Muscle layer of duodenum (tissue), 2 donors: Measurements from ENCODE around the gene CLIC3.
A peak's percentile ranks its signal among the peaks of the same experiment; 100 is the strongest.

Experiments
- H3K27ac ChIP-seq: one replicate; pipeline ENCODE4 v1.7.0; 2013; ENCODE audit warnings: mild to moderate bottlenecking, low read length
- H3K27me3 ChIP-seq: one replicate; pipeline ENCODE4 v1.7.0; 2013; ENCODE audit warnings: low read depth, mild to moderate bottlenecking, control low read depth, low read length
- H3K36me3 ChIP-seq, 2 donors: one replicate each; pipeline ENCODE4 v1.7.0; 2013; ENCODE audit warnings: low read length in 2 of 2, control low read depth in 1 of 2, mild to moderate bottlenecking in 1 of 2; ENCODE audit not compliant: insufficient read depth in 2 of 2, control insufficient read depth in 1 of 2
- H3K4me1 ChIP-seq, 2 donors: one replicate each; pipeline ENCODE4 v1.7.0; 2013; ENCODE audit warnings: low read length in 2 of 2, mild to moderate bottlenecking in 2 of 2, control low read depth in 1 of 2, moderate library complexity in 1 of 2; ENCODE audit not compliant: insufficient read depth in 2 of 2, control insufficient read depth in 1 of 2
- H3K4me3 ChIP-seq, 2 donors: one replicate each; pipeline ENCODE4 v1.7.0; 2013; ENCODE audit warnings: low read length in 2 of 2, low read depth in 1 of 2, mild to moderate bottlenecking in 1 of 2
- H3K9me3 ChIP-seq, 2 donors: one replicate each; pipeline ENCODE4 v1.7.0; 2013; ENCODE audit warnings: low read length in 2 of 2, control low read depth in 1 of 2, mild to moderate bottlenecking in 1 of 2; ENCODE audit not compliant: control insufficient read depth in 1 of 2
- donor health status: healthy.

The CLIC3 gene, protein sequence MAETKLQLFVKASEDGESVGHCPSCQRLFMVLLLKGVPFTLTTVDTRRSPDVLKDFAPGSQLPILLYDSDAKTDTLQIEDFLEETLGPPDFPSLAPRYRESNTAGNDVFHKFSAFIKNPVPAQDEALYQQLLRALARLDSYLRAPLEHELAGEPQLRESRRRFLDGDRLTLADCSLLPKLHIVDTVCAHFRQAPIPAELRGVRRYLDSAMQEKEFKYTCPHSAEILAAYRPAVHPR

GRCh38 chr9:136996361-136997292 is at the start of gene CLIC3:
Gene CLIC3, minus strand, starts transcription at chr9:136996568. Its CDS starts 25 bp downstream, at chr9:136996543.
- Histone ChIP-seq H3K27me3 (peaks cover 5% of the 10 kb centered on the region), H3K36me3 (peaks cover 0 to 7% of the 10 kb centered on the region in 2 donors), H3K4me3 (peak within 1 kb of the TSS; percentile 16 to 33), H3K4me1 (peaks cover 0 to 36% of the 10 kb centered on the region in 2 donors), H3K9me3 (no peaks in the 10 kb centered on the region), H3K27ac (no peak within 1 kb of the TSS)

GRCh38 chr9:137045294-137046087 is 49.1 kb upstream of the CLIC3 start:
- Histone ChIP-seq H3K4me1 (peaks cover 4 to 36% of the 10 kb centered on the region in 2 donors), H3K27me3 (peaks cover 18% of the 10 kb centered on the region), H3K9me3 (no peaks in the 10 kb centered on the region), H3K27ac (no peak overlapping the region), H3K4me3 (peak overlapping the region; percentile 61 to 78), H3K36me3 (peaks cover 0 to 11% of the 10 kb centered on the region in 2 donors)

DNA sequence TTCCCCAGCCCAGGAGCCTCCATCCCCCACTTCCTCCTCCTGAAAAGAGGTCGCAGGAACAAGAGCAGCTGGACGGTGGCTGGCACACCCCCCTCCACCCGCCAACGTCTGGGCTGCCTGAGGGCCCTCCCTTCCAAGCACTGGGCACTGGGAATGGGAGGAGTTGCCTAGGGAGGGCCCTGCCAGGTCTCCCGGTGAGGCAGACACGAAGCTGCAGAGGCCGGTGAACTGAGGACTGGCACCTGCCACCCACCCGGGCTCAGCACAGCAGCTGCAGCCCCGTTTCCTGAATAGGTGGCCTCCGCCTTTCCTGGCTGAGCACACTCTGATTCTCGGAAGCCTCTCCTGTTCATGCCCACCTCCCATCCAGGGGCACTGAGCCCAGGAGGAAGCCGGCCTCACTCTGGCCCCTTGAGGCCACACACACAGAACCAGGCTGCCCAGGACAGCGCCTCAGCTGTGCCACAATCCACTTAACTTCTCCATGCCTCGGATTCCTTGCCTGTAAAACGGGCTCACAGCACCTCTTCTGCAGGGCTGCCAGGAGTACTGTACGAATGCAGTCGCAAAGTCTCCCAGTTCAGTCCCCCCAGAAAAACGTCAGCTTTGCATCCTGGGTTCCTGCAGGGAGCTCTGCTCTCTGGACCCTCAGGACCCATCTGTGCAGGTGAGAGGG is 48.3 kb upstream of the CLIC3 start:
- H3K27me3 ChIP-seq: peaks cover 12% of the 10 kb centered on the region

DNA sequence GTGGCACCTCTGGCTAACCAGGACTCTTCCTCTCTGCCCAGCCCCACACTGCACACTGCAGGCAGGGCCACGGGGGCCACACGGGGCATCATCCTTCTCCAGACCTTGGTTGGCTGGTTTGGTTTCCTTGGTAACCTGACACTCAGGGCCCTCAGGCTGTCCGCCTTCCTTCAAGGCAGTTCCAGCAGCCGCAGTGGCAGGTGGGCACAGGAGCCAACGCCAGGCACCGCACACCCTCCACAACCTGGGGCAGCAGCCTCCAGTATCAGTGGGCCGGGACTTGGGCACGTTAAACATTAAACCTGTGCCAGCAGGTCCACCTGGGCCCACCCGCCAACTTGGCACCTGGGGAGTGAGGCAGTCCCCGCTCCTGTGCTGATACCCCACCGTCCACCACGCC is 47.7 kb upstream of the CLIC3 start:
- Histone ChIP-seq H3K27me3 (peaks cover 7% of the 10 kb centered on the region), H3K4me3 (peak overlapping the region in 1 of 2 donors; percentile 78)

More for the DNA sequence above, 48.3 kb upstream of the CLIC3 start:
- Histone ChIP-seq H3K9me3 (no peaks in the 10 kb centered on the region), H3K4me3 (peak overlapping the region; percentile 61 to 78), H3K4me1 (peaks cover 4 to 33% of the 10 kb centered on the region in 2 donors), H3K27ac (no peak overlapping the region), H3K36me3 (peaks cover 0 to 18% of the 10 kb centered on the region in 2 donors)

DNA sequence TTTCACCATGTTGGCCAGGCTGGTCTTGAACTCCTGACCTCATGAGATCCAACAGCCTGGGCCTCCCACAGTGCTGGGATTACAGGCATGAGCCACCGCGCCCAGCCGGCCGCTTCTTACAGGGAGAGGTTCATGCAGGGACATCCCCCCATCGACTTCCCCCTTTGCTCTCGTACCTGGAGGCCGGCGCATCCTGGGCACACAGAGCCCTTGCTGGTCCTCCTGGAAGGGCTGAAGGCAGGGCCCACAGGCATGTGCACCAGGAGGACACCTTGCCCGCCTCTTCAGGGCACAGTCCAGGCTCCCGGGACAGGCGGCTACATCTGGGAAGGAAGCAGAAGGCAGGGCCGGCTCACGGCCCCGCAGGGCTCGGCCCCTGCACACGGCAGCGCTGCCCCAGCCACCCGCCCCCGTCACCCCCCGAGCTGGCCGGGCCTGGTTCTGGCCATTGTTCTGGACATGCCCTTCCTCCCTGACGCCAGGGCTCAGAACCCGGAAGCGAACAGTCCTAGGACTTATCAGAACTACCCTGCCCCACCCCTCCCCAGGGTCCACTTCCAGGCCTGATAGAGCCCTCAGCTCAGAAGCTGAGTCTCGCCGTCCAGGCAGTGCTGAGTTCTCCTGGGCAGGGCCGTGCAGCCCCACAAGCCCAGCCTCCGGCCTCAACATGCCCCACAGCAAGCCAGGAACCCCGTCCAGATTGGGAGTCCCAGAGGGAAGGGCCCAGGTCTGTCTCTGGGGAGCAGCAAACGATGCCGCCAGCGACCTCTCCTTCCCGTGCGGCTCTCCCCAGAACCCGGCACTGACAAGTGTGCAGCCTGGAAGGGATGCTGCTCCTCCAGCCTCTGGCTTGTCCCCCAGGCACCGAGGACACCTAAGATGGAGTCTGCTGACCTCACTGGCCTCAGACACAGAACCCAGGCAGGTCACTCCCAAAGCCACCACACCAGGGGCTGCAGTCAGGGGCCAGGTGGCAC is 46.7 kb upstream of the CLIC3 start:
- Histone ChIP-seq H3K36me3 (peaks cover 0 to 29% of the 10 kb centered on the region in 2 donors), H3K27ac (no peak overlapping the region), H3K4me1 (peaks cover 4 to 28% of the 10 kb centered on the region in 2 donors), H3K9me3 (no peaks in the 10 kb centered on the region), H3K4me3 (no peak overlapping the region), H3K27me3 (peaks cover 7% of the 10 kb centered on the region)

More for the DNA sequence above, 47.7 kb upstream of the CLIC3 start:
- Histone ChIP-seq H3K27ac (no peak overlapping the region), H3K9me3 (no peaks in the 10 kb centered on the region), H3K4me1 (peaks cover 4 to 28% of the 10 kb centered on the region in 2 donors), H3K36me3 (peaks cover 0 to 24% of the 10 kb centered on the region in 2 donors)

DNA sequence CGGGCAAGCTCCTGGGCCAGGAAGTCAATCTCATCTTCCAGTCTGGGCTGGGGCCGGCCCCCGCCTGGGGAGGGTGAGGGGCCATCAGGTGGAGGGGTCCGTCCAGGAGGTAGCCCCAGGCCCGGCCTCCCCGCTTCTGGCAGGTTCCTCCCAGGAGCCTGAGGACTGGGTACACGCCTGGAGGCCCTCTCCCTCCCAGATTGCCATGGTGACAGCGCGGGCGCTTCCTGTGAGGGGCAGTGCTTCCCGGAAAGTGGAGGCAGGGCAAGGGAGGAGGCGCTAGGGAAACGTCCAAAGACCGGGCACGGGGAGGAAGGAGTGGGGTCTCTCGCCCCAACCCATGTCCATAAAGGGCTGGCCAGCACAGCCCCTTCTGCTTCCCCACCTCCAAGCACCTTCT is 44.8 kb upstream of the CLIC3 start:
- Histone ChIP-seq H3K4me1 (peaks cover 4 to 25% of the 10 kb centered on the region in 2 donors), H3K27me3 (peaks cover 7% of the 10 kb centered on the region), H3K27ac (no peak overlapping the region), H3K36me3 (peaks cover 0 to 29% of the 10 kb centered on the region in 2 donors), H3K4me3 (no peak overlapping the region), H3K9me3 (no peaks in the 10 kb centered on the region)

GRCh38 chr9:137040568-137040967 is 44.2 kb upstream of the CLIC3 start:
- Histone ChIP-seq H3K4me1 (peaks cover 4 to 23% of the 10 kb centered on the region in 2 donors), H3K4me3 (no peak overlapping the region), H3K27me3 (peaks cover 7% of the 10 kb centered on the region)

GRCh38 chr9:137039611-137040366 is 43.4 kb upstream of the CLIC3 start:
- peaks cover 3% of the 10 kb centered on the region for H3K27me3 ChIP-seq

More at GRCh38 chr9:137040568-137040967, 44.2 kb upstream of the CLIC3 start:
- no peaks in the 10 kb centered on the region for H3K9me3 ChIP-seq
- peaks cover 0 to 29% of the 10 kb centered on the region in 2 donors for H3K36me3 ChIP-seq
- H3K27ac ChIP-seq: no peak overlapping the region

GRCh38 chr9:137038916-137039315 is 42.5 kb upstream of the CLIC3 start:
- H3K27ac ChIP-seq: no peak overlapping the region
- peaks cover 0 to 20% of the 10 kb centered on the region in 2 donors for H3K4me1 ChIP-seq
- H3K4me3 ChIP-seq: no peak overlapping the region
- H3K27me3 ChIP-seq: no peaks in the 10 kb centered on the region
- peaks cover 0 to 29% of the 10 kb centered on the region in 2 donors for H3K36me3 ChIP-seq
- no peaks in the 10 kb centered on the region for H3K9me3 ChIP-seq

More at GRCh38 chr9:137039611-137040366, 43.4 kb upstream of the CLIC3 start:
- no peak overlapping the region for H3K4me3 ChIP-seq
- no peak overlapping the region for H3K27ac ChIP-seq
- peaks cover under 1 to 26% of the 10 kb centered on the region in 2 donors for H3K4me1 ChIP-seq
- H3K36me3 ChIP-seq: peaks cover 0 to 29% of the 10 kb centered on the region in 2 donors
- H3K9me3 ChIP-seq: no peaks in the 10 kb centered on the region
